Fibroblast of mammary gland (primary cell): ENCODE results near the gene MTNR1B.

ENCODE experiments used
- DNase-seq: peaks from one replicate; pipeline ENCODE4 v3.0.0-alpha.2; 2010; ENCODE audit warnings: low read depth
- H3K4me3 ChIP-seq: 2 replicates; pipeline ENCODE4 v1.5.1; 2011; ENCODE audit warnings: low read depth, mild to moderate bottlenecking, low read length, moderate library complexity; ENCODE audit not compliant: control insufficient read depth
- TF ChIP-seq, protein P1 (sequence below): conservative IDR thresholded peaks from 2 replicates; pipeline ENCODE4 v1.5.1; 2011; ENCODE audit warnings: low read depth, low read length, inconsistent platforms; ENCODE audit not compliant: control insufficient read depth, insufficient read depth

Gene MTNR1B

DNA sequence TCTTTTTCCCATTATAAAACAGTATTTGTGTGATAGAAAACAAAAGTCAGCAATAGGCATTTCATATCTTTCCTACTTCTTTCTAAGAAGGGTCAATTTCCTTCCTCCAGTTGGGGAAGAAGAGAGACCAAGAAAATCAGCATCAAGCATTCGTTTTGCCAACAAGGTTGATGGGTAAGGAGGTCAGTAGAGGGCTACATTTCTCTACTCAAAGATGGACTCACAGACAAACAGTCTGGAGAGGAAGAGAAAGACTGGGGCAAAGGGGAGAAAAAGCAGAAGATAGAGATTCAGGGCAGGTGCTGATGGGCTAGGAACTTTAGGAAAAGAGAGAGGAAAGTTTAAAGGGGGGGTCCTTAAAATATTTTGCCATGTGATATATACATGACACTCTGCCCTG is 8.6 kb upstream of the MTNR1B start:
- peak; percentile 10 for DNase-seq
- TF ChIP-seq, protein P1, sequence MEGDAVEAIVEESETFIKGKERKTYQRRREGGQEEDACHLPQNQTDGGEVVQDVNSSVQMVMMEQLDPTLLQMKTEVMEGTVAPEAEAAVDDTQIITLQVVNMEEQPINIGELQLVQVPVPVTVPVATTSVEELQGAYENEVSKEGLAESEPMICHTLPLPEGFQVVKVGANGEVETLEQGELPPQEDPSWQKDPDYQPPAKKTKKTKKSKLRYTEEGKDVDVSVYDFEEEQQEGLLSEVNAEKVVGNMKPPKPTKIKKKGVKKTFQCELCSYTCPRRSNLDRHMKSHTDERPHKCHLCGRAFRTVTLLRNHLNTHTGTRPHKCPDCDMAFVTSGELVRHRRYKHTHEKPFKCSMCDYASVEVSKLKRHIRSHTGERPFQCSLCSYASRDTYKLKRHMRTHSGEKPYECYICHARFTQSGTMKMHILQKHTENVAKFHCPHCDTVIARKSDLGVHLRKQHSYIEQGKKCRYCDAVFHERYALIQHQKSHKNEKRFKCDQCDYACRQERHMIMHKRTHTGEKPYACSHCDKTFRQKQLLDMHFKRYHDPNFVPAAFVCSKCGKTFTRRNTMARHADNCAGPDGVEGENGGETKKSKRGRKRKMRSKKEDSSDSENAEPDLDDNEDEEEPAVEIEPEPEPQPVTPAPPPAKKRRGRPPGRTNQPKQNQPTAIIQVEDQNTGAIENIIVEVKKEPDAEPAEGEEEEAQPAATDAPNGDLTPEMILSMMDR, result peak; percentile 14
- H3K4me3 ChIP-seq, result no peak overlapping the region

DNA sequence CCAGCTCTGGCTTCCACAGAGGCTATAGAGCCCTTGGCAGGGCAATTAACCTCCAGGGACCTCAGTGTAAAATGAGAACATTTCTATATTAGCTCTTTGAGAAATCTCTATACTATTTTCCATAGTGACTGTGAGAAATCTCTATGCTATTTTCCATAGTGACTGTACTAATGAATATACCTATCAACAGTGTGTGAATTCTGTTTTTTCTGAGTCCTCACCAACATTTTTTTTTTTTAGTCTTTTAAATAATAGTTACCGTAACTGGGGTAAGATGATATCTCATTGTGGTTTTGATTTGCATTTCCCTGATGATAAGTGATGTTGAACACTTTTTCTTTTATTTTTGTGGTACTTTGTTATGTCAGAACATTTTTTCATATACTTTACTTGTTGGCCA is 7.0 kb upstream of the MTNR1B start:
- H3K4me3 ChIP-seq, result no peak overlapping the region
- TF ChIP-seq, protein P1, result no peak
- no peak for DNase-seq

DNA sequence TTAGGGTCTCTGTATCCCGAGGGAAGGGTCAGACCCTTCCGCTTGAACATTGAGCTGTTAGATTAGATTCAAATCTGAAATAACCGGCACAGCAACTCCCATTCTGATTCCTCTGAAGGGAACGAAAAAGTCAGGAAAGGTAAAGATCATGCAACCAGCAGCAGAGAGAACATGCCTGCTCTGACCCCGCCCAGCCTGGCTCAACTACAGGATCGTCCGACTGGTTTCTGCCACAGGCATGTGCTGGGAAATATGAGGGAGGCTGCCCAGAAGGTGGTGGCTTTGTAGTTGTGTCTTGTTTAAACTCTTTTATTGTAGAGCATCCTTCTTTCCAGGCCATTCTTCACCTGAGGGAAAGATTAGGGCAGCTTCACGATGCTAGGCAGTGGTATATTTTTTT is 5.0 kb upstream of the MTNR1B start:
- DNase-seq, result no peak
- TF ChIP-seq, protein P1, result no peak
- H3K4me3 ChIP-seq, result no peak overlapping the region

DNA sequence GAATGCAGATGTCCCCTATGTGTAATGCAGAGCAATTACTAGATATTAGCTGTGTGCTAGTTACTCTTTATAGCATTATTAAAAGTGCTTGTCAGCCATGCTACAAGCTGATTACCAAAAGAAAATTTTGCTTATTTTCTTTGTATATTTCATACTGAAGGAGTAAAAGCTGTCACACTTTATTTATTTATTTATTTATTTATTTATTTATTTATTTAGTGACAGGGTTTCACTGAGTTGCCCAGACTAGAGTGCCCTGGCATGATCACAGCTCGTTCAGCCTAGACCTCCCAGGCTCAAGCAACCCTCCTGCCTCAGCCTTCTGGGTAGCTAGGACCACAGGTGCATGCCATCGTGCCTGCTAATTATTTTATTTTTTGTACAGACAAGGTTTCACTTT is 4.3 kb upstream of the MTNR1B start:
- H3K4me3 ChIP-seq, result no peak overlapping the region
- TF ChIP-seq, protein P1, result no peak

DNA sequence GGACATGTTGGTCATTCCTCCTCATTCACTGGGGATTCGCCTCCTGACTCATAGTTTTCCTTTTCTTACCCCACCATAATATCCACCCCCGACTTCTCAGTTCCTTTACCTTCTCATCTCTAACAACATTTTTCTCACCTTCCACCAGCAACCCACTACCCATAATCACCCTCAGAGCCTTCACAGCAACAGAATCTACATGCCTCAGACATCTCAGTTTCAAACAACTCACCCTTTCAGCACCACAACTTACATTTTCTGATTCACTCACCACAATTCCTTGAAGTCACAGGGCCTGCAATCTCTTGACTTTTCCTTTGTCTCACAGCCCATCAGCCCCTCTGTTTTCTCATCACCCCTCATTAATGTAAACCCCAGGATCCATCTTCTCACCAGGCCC is 2.3 kb upstream of the MTNR1B start:
- H3K4me3 ChIP-seq, result no peak overlapping the region
- DNase-seq, result no peak
- TF ChIP-seq, protein P1, result no peak

More for the DNA sequence above, 4.3 kb upstream of the MTNR1B start:
- no peak for DNase-seq

DNA sequence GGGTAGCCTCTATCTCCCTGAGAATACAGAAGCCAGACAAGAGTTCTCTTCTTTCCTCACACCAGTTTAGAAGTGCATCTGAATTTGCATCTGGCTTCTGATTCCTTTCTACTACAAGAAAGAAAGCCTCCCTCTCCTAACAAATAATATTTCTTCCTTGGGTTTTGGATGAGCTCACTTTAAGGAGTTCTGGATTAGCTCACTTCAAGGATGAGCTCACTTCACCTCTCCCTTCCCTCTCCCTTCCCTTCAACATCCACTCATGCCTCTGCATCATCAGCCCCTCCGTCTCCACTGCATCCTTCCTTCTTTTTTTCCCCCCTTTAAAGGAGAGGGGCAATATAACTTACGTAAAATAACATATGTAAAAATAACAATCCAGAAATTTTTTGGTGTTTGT is 1.6 kb upstream of the MTNR1B start:
- H3K4me3 ChIP-seq, result no peak overlapping the region
- peak; percentile 10 for DNase-seq
- TF ChIP-seq, protein P1, result no peak

DNA sequence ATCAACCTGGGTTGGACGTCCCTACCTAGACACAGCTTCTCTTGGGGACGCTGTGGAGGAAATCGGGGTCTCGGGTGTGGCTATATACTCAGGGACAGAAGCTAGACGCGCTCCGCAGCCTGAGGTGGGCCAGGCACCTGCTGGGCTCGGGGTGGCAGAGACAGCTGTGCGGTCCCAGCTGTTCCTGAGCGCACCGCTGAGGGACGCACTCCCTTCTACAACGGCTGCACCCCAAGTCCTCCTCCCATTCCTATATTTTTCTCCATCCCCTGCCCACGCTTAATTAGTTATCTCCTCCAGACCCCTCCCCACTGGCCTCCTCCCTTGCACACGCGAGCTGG is 188 bp upstream of the MTNR1B start:
- TF ChIP-seq, protein P1, result no peak
- no peak overlapping the region for H3K4me3 ChIP-seq
- no peak for DNase-seq
